Fibroblast of pulmonary artery (primary cell): ENCODE data around the gene DPP4.

ENCODE experiments used
- DNase-seq: peaks from one replicate; pipeline ENCODE4 v3.0.0-alpha.2; 2010; ENCODE audit warnings: low read depth
- H3K4me3 ChIP-seq: replicated peaks from 2 replicates; pipeline ENCODE4 v1.5.1; 2011; ENCODE audit warnings: low read depth, mild to moderate bottlenecking, control low read depth, low read length, moderate library complexity
- CTCF ChIP-seq: IDR thresholded peaks from 2 replicates; pipeline ENCODE4 v1.5.1; 2011; ENCODE audit warnings: mild to moderate bottlenecking, control low read depth, low read length, inconsistent platforms; ENCODE audit errors: missing control alignments

The DPP4 gene

GRCh38 chr2:162086904-162087303 lies 12.9 kb upstream of the DPP4 start:
- TF ChIP-seq CTCF = no peak
- no peak overlapping the region for H3K4me3 ChIP-seq
- peak; percentile 74 for DNase-seq

DNA sequence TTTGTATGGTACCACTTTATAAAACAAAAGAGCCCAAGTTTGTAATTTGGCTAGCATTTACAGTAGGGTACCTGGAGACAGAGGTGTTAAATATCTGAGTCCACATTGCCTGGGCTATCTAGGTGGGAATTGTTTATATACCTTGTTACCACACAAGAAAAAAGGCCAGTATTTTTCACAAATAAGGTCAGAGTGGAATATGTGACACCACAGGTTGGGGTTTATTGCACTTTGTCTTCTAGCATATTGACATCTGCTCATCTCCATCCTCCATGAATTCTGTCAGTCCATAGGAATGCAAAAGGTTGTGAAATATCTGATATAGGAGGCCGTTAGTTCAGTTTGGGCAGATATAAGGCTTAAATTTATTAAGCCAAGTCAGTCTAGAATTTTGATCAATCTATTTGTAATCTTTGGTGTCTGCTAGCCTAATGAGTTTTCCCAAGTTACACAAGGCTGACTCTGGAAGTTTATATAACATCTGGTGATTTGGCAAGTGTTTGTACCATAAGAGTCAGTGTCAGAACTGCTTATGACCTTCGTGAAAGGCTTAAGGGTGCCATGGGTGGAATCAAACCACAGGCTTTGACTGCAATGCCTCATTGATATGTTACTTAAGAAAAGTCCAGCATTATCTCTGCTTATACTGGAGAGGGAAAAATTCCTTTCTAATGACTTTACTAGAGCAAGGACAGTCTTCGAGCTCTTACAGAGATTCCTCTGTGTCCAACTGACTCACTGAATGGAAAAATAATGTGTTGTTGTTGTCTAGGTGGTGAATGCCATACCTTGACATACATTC lies 11.3 kb upstream of the DPP4 start:
- H3K4me3 ChIP-seq = no peak overlapping the region
- no peak for TF ChIP-seq CTCF
- peak; percentile 84 for DNase-seq

- TF ChIP-seq CTCF = no peak
- H3K4me3 ChIP-seq = no peak overlapping the region
- DNase-seq = no peak
Observed at GRCh38 chr2:162084536-162084935, 10.5 kb upstream of the DPP4 start.

DNA sequence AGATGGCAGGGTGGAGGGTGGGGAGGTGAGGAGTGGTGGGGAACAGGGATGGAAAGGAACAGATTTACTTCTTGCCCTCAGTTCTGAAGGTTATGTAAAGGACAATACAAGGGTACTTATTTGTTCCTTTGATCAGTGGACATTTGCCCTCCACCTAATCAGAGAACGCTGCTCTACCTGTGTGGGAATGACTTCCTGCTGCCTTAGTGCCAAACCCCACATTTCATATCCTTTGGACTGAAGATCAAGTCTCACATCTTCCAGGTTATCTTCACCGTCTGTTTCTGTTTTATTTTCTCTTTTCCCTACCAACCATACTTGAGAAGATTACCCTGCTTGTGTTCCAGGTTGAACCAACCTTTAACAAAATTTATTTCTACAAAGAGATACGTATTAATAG lies 8.7 kb upstream of the DPP4 start:
- H3K4me3 ChIP-seq = no peak overlapping the region
- no peak for TF ChIP-seq CTCF
- no peak for DNase-seq

- DNase-seq = no peak
- H3K4me3 ChIP-seq = no peak overlapping the region
- TF ChIP-seq CTCF = no peak
Observed at GRCh38 chr2:162082036-162082435, 8.0 kb upstream of the DPP4 start.

- DNase-seq = no peak
- no peak for TF ChIP-seq CTCF
- no peak overlapping the region for H3K4me3 ChIP-seq
Observed at GRCh38 chr2:162079514-162079913, 5.5 kb upstream of the DPP4 start.

- DNase-seq = peak; percentile 57
- H3K4me3 ChIP-seq = no peak overlapping the region
- TF ChIP-seq CTCF = no peak
Observed at GRCh38 chr2:162075689-162076132, 1.7 kb upstream of the DPP4 start.
